WI38 (cell line): ENCODE results near the gene PRR18.

ENCODE experiments used
- H3K4me3 ChIP-seq: 2 replicates; pipeline ENCODE4 v1.5.1; 2011; ENCODE audit warnings: low read depth, mild to moderate bottlenecking, control low read depth, low read length
- CTCF ChIP-seq: IDR thresholded peaks from 2 replicates; pipeline ENCODE4 v1.5.1; 2012; ENCODE audit warnings: low read depth, mild to moderate bottlenecking, control low read depth, low read length

Gene PRR18

DNA sequence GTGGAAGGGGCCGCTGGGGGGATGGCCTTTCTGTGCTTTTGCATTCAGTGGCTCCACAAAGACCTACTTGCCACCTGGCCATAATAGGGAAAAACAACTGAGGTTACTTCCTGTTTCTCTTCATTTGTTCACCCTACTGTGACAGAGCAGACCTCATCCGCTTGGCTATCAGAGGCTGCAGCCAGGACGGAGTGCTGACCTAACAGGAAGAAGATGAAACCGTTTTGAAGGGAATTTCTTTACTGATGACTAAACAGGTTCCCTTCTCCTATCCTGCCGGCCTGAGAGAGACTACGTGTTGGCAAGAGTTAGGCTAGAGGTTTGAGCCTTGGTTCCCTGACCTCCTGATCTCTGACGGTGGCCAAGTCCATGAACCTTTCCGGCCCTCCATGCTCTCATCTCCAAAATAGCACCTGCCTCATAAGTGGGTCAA, 21.3 kb downstream of the PRR18 start:
- H3K4me3 ChIP-seq, result no peak overlapping the region

GRCh38 chr6:166285233-166285632, 23.0 kb downstream of the PRR18 start:
- no peak overlapping the region for H3K4me3 ChIP-seq
- no peak for TF ChIP-seq CTCF

More for the DNA sequence above, 21.3 kb downstream of the PRR18 start:
- TF ChIP-seq CTCF, result no peak

DNA sequence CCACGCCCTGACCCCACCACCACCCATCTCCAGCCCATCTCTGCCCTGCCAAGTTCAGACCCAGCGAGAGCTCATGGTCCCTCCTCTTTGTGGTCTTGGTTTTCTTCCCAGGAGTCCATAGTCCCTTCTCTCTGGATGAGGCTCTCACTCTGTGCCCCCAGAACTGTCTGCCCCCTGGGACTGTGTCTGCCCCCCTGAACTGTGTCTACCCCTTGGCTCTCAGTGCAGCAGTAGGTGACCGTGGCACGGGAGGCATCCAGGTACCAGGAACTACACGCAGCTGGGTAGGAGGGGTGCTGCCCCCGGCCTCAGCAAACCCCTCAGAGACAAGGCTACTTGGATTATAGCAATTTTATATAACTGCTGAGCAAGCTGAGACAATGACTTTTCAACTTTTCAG, 23.6 kb downstream of the PRR18 start:
- no peak for TF ChIP-seq CTCF
- H3K4me3 ChIP-seq, result no peak overlapping the region

DNA sequence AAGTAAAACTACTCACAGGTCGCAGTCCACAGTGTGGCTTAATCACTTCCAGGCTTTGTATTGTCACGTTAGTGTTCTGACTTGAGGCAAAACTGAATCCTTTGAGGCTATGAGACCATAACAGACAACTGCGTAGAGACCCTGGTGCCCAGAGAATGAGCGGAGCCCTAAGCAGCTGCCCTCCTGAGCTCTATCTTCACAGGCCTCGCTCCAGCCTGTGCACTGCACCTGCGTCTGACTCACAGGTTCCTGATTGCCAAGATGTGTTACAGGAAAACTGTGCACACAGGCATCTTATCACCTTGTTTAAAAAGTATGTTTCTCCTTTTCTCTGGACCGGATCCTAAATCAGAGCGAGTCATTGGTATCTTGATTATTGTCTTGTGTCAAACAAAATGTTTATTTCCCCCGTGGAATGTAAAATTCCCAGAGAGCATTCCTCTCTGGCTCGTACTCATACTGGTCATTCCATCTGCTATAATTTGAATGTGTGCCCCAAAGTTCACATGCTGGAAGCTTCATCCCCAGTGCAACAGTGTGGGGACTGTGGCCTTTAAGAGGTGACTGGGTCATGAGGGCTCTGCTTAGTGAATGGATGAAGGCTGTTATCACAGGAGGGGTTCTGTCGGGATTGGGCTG, 25.7 kb downstream of the PRR18 start:
- TF ChIP-seq CTCF, result no peak
- no peak overlapping the region for H3K4me3 ChIP-seq

- TF ChIP-seq CTCF, result no peak
- H3K4me3 ChIP-seq, result no peak overlapping the region
These were observed 27.1 kb downstream of the PRR18 start for GRCh38 chr6:166281104-166281503.

- H3K4me3 ChIP-seq, result no peak overlapping the region
- no peak for TF ChIP-seq CTCF
These were observed 28.9 kb downstream of the PRR18 start for GRCh38 chr6:166279393-166279679.

DNA sequence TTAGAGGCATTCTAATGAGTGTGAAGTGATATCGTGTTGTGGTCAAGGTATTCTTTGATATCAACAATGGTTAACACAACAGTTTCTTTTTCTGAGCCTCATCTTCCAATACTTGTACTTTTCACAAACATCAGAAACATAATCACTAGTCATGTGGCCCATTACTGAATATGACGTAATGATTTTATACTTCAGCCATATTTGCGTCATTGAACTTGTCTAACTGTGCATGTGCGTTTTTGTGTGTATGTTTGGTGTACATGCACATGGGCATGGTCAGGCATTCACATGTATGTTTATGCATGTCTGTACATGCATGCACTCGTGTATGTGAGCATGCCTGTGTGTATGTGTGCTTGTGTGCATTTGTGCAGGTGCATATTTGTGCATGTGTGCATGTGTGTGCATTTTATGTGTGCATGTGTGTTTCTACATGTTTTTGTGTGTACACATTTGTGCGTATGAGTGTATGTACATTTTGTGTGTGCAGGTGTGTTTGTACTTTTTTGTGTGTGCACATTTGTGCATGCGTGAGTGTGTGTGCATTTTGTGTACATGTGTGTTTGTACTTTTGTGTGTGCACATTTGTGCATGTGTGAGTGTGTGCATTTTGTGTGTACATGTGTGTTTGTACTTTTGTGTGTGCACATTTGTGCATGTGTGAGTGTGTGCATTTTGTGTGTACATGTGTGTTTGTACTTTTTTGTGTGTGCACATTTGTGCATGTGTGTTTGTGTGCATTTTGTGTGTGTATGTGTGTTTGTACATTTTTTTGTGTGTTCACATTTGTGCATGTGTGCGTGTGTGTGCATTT, 29.4 kb downstream of the PRR18 start:
- H3K4me3 ChIP-seq, result no peak overlapping the region
- no peak for TF ChIP-seq CTCF
